ENCODE measurements around the gene TUBGCP6.

DNA sequence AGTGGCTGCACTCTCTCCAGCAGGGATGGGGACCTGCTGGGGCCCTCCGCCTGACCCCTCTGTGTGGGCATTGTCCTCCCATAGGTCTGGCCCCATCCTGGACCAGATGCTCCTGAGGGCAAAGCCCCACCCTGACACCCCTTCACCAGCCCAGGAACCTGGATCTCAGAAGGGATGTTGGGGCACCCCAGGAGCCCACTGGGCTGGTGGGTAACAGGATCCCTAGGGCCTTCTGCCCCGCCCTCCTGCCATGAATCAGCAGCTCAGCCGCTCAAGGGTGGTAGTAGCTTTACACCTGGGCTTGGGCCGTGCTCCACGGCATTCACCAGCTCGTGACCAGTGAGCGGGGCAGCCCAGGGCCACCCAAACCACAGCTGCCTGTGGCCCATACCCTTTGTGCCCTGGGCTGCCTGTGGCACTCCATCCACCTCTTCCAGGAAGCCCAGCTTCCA lies 17.7 kb upstream of the TUBGCP6 start:
- TF ChIP-seq, protein P1, sequence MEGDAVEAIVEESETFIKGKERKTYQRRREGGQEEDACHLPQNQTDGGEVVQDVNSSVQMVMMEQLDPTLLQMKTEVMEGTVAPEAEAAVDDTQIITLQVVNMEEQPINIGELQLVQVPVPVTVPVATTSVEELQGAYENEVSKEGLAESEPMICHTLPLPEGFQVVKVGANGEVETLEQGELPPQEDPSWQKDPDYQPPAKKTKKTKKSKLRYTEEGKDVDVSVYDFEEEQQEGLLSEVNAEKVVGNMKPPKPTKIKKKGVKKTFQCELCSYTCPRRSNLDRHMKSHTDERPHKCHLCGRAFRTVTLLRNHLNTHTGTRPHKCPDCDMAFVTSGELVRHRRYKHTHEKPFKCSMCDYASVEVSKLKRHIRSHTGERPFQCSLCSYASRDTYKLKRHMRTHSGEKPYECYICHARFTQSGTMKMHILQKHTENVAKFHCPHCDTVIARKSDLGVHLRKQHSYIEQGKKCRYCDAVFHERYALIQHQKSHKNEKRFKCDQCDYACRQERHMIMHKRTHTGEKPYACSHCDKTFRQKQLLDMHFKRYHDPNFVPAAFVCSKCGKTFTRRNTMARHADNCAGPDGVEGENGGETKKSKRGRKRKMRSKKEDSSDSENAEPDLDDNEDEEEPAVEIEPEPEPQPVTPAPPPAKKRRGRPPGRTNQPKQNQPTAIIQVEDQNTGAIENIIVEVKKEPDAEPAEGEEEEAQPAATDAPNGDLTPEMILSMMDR (IDR thresholded peaks at IDR 0.05): no peak
- TF ChIP-seq EP300 (IDR thresholded peaks at IDR 0.05): no peak

Data from stomach (tissue), 4 donors.